SK-N-SH (cell line): ENCODE measurements around the gene N4BP2L2. TPM values are rescaled to one million over a fixed set of nuclear protein-coding genes. Genes with fewer than 3 reads are reported as not detected.

Source experiments
- CTCF ChIA-PET: fragments of 300-600, 350-600 bp; formaldehyde crosslinking; extraction: SDS; loops from one replicate; lab custom pipeline; 2021; lab: Yijun Ruan, JAX
- POLR2A ChIA-PET: fragments of 350-600 bp; sonication (Branson Sonifier 250); formaldehyde crosslinking; extraction: SDS; loops from one replicate; lab custom pipeline; 2020; ENCODE audit warnings: antibody characterized with exemption, inconsistent platforms; lab: Yijun Ruan, JAX
- DNase-seq: peaks from one replicate; pipeline ENCODE4 v3.0.0; 2012
- H2AFZ ChIP-seq: fragments of 200-600 bp; sonication (generic); 2 replicates; pipeline ENCODE4 v1.8.1; 2016; ENCODE audit warnings: antibody characterized with exemption, mild to moderate bottlenecking, low read depth
- H3F3A ChIP-seq: fragments of 200-600 bp; sonication (generic); replicated peaks from 2 replicates; pipeline ENCODE3; 2016; ENCODE audit warnings: antibody characterized with exemption, mild to moderate bottlenecking; ENCODE audit not compliant: insufficient read depth
- H3K27ac ChIP-seq, 2 experiments: fragments of 200-500 bp in 1 of 2; fragments of 200-600 bp in 1 of 2; sonication (Bioruptor generic) in 1 of 2; sonication (generic), shearing (Covaris generic) in 1 of 2; 2 replicates each; pipeline versions ENCODE4 v1.5.1 to v1.6.1; 2014 to 2016; ENCODE audit warnings: low read depth in 2 of 2, inconsistent platforms in 1 of 2, low read length in 1 of 2, mild to moderate bottlenecking in 1 of 2, mixed read lengths in 1 of 2
- H3K27me3 ChIP-seq: fragments of 200-600 bp; sonication (generic), shearing (Covaris generic); 2 replicates; pipeline ENCODE4 v1.6.1; 2016; ENCODE audit warnings: mixed run types; ENCODE audit not compliant: insufficient read depth
- H3K36me3 ChIP-seq, 2 experiments: fragments of 200-500 bp in 1 of 2; fragments of 200-600 bp in 1 of 2; sonication (Bioruptor generic) in 1 of 2; sonication (generic) in 1 of 2; replicated peaks in 1 of 2; 2 replicates each; pipeline versions ENCODE3 to v1.5.1; 2014 to 2016; ENCODE audit warnings: low read length in 1 of 2, mild to moderate bottlenecking in 1 of 2; ENCODE audit not compliant: insufficient read depth in 2 of 2, control insufficient read depth in 1 of 2
- H3K4me1 ChIP-seq, 2 experiments: fragments of 200-500 bp in 1 of 2; fragments of 200-600 bp in 1 of 2; sonication (Bioruptor generic) in 1 of 2; sonication (generic), shearing (Covaris generic) in 1 of 2; 2 replicates each; pipeline versions ENCODE4 v1.5.1 to v1.6.1; 2014 to 2016; ENCODE audit warnings: low read depth in 1 of 2, low read length in 1 of 2, mixed run types in 1 of 2; ENCODE audit not compliant: insufficient read depth in 2 of 2, control insufficient read depth in 1 of 2
- H3K4me2 ChIP-seq: fragments of 200-600 bp; sonication (generic), shearing (Covaris generic); 2 replicates; pipeline ENCODE4 v1.6.1; 2017; ENCODE audit warnings: mixed run types
- H3K4me3 ChIP-seq, 2 experiments: fragments of 200-500 bp in 1 of 2; fragments of 200-600 bp in 1 of 2; sonication (Bioruptor generic) in 1 of 2; sonication (generic), shearing (Covaris generic) in 1 of 2; 2 replicates each; pipeline versions ENCODE4 v1.5.1 to v1.8.1; 2014 to 2016; ENCODE audit warnings: low read depth in 2 of 2, inconsistent platforms in 1 of 2, low read length in 1 of 2, mild to moderate bottlenecking in 1 of 2, mixed read lengths in 1 of 2, moderate library complexity in 1 of 2
- H3K79me2 ChIP-seq: fragments of 200-600 bp; sonication (generic); 2 replicates; pipeline ENCODE4 v1.8.1; 2017; ENCODE audit warnings: mild to moderate bottlenecking; ENCODE audit not compliant: insufficient read depth
- H3K9ac ChIP-seq: fragments of 200-600 bp; sonication (generic); 2 replicates; pipeline ENCODE4 v1.6.1; 2017; ENCODE audit warnings: mixed run types
- H3K9me2 ChIP-seq: fragments of 200-600 bp; sonication (generic); 2 replicates; pipeline ENCODE4 v1.6.1; 2017; ENCODE audit warnings: mixed run types
- H3K9me3 ChIP-seq: fragments of 200-600 bp; sonication (generic); 2 replicates; pipeline ENCODE4 v1.6.1; 2017; ENCODE audit warnings: mixed run types, mild to moderate bottlenecking, moderate library complexity
- H4K20me1 ChIP-seq: fragments of 200-600 bp; sonication (generic); 2 replicates; pipeline ENCODE4 v1.6.1; 2017; ENCODE audit warnings: mild to moderate bottlenecking, mixed run types; ENCODE audit not compliant: insufficient read depth
- EZH2phosphoT487 ChIP-seq: fragments of 200-600 bp; sonication (generic); IDR thresholded peaks from 2 replicates; pipeline ENCODE4 v1.6.1; 2017; ENCODE audit warnings: low read depth, mixed run types, mild to moderate bottlenecking, antibody characterized with exemption, moderate library complexity, borderline replicate concordance
- FOXJ3 ChIP-seq: sonication (generic); formaldehyde crosslinking; IDR thresholded peaks from 2 replicates; pipeline ENCODE4 v1.5.1; 2020; ENCODE audit warnings: mild to moderate bottlenecking, missing genetic modification reagents
- JUND ChIP-seq: IDR thresholded peaks from 2 replicates; pipeline ENCODE4 v1.4.0; 2012
- MXI1 ChIP-seq: IDR thresholded peaks from 2 replicates; pipeline ENCODE4 v1.6.1; 2012; ENCODE audit warnings: mild to moderate bottlenecking, low read depth, low read length, improper control_type of control experiment
- NRF1 ChIP-seq: IDR thresholded peaks from 2 replicates; pipeline ENCODE4 v1.6.1; 2012; ENCODE audit warnings: low read depth, mild to moderate bottlenecking, low read length
- RAD21 ChIP-seq: IDR thresholded peaks from 2 replicates; pipeline ENCODE4 v1.6.1; 2012; ENCODE audit warnings: mild to moderate bottlenecking, low read length
- RFX5 ChIP-seq: IDR thresholded peaks from 2 replicates; pipeline ENCODE4 v1.6.1; 2012; ENCODE audit warnings: mild to moderate bottlenecking, improper control_type of control experiment, low read length
- SIN3A ChIP-seq: IDR thresholded peaks from 2 replicates; pipeline ENCODE4 v1.6.1; 2012; ENCODE audit warnings: low read depth, mild to moderate bottlenecking, low read length, moderate library complexity, borderline replicate concordance
- TAF1 ChIP-seq: IDR thresholded peaks from 2 replicates; pipeline ENCODE4 v1.6.1; 2012; ENCODE audit warnings: low read depth, mild to moderate bottlenecking, low read length, moderate library complexity, borderline replicate concordance
- TEAD4 ChIP-seq: IDR thresholded peaks from 2 replicates; pipeline ENCODE4 v1.4.0; 2012; ENCODE audit warnings: mild to moderate bottlenecking, borderline replicate concordance; ENCODE audit not compliant: insufficient read depth
- WGBS: methylation state at CpG from one replicate; pipeline ENCODE4 v1.1.6; 2017; ENCODE audit warnings: low lambda C conversion rate; 5-methylcytosine and 5-hydroxymethylcytosine counted together
- polyA plus RNA-seq, 3 experiments: library from polyadenylated mRNA; depleted of rRNA; stranded (reverse); fragments of >200 nt; gene quantifications; 2 replicates each; pipeline ENCODE4 v1.2.3, GENCODE V29; 2012
- TF ChIP-seq, protein P1 (sequence below): IDR thresholded peaks from 2 replicates; pipeline ENCODE4 v1.4.0; 2012; ENCODE audit warnings: low read depth, borderline replicate concordance
- TF ChIP-seq, protein P2 (sequence below): IDR thresholded peaks from 2 replicates; pipeline ENCODE4 v1.4.0; 2012; ENCODE audit warnings: low read depth, borderline replicate concordance
- TF ChIP-seq, protein P3 (sequence below): IDR thresholded peaks from 2 replicates; pipeline ENCODE4 v1.4.0; 2012; ENCODE audit warnings: low read depth

The N4BP2L2 gene
- polyA plus RNA-seq, 1 of the 3 experiments (the other 2 are of a cell fraction), result 16.0 TPM

DNA sequence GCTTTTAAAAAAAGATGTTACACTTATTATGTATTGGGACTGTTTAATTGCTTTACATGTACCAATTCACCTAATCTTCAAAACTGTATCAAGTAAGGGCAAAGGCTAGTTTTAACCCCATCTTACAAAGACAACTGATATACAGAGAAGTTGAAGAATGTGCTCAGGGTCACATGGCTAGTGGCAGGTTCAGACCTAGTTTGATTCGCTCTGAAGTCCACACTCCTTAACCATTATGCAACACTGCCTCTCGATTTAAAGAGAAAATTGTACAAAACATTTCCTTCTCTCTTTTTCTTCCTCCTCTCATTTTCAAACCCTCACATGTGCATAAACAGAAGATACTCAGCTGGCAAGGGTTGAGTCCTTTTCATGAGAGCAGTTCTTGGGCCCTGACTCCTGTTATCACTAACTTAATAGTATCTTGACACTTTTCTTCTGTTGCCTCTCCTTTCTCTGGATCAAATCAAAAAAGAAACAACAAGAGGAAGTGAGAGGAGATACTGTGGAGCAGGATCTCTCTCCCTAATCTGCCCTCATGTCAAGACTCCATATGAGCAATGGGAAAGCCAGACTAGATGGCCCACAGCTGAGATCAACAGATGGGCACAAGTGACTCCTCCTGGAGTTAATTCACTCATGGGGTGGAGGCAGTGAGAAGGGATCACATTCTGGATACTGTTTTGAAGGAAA, 91.7 kb downstream of the N4BP2L2 start:
- TF ChIP-seq MXI1, result no peak
- TF ChIP-seq TEAD4, result no peak
- TF ChIP-seq SIN3A, result no peak
- TF ChIP-seq JUND, result no peak
- TF ChIP-seq RAD21, result no peak
- TF ChIP-seq, protein P1, sequence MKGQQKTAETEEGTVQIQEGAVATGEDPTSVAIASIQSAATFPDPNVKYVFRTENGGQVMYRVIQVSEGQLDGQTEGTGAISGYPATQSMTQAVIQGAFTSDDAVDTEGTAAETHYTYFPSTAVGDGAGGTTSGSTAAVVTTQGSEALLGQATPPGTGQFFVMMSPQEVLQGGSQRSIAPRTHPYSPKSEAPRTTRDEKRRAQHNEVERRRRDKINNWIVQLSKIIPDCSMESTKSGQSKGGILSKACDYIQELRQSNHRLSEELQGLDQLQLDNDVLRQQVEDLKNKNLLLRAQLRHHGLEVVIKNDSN, result no peak
- no peak for TF ChIP-seq NRF1
- TF ChIP-seq, protein P2, sequence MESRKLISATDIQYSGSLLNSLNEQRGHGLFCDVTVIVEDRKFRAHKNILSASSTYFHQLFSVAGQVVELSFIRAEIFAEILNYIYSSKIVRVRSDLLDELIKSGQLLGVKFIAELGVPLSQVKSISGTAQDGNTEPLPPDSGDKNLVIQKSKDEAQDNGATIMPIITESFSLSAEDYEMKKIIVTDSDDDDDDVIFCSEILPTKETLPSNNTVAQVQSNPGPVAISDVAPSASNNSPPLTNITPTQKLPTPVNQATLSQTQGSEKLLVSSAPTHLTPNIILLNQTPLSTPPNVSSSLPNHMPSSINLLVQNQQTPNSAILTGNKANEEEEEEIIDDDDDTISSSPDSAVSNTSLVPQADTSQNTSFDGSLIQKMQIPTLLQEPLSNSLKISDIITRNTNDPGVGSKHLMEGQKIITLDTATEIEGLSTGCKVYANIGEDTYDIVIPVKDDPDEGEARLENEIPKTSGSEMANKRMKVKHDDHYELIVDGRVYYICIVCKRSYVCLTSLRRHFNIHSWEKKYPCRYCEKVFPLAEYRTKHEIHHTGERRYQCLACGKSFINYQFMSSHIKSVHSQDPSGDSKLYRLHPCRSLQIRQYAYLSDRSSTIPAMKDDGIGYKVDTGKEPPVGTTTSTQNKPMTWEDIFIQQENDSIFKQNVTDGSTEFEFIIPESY, result no peak
- TF ChIP-seq, all 33 proteins: peak for 0
- Histone ChIP-seq H4K20me1 (no peaks in the 10 kb centered on the region), H3K9me2 (no peaks in the 10 kb centered on the region), H3K4me2 (no peak overlapping the region), H2AFZ (no peak overlapping the region), H3K79me2 (no peaks in the 10 kb centered on the region), H3K27me3 (no peaks in the 10 kb centered on the region), H3K27ac (no peak overlapping the region), H3F3A (no peaks in the 10 kb centered on the region), H3K4me1 (no peaks in the 10 kb centered on the region), H3K9ac (no peak overlapping the region), H3K4me3 (no peak overlapping the region), H3K9me3 (no peaks in the 10 kb centered on the region), H3K36me3 (no peaks in the 10 kb centered on the region)
- 79% methylated on average over 2 of the region's 2 CpGs for WGBS
- POLR2A ChIA-PET, result no interaction called here
- no peak for DNase-seq
- CTCF ChIA-PET, result interaction anchor here (0.6 kb wide), 1 partner anchor 1573 kb away, joined by 3 read pairs; no protein-coding TSS in a partner anchor

DNA sequence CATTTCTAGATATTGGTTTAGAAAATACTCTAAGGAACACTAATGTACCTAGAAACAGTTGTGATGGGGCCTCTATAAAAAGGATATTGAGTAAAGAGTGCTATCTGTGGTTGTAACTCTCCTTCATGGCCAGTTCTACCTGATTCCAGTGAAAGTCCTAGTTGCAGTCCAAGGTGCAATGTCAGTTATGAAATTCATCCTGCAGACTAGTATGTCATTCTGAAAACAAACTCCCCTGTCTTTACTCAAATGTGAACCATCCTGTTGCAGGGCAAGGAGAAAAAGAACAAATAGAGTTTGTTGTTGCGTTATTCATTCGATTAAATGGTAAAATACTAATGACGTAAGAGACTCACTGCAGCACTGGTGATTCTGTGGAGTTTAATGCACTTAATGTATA, 92.4 kb downstream of the N4BP2L2 start:
- TF ChIP-seq, protein P3, sequence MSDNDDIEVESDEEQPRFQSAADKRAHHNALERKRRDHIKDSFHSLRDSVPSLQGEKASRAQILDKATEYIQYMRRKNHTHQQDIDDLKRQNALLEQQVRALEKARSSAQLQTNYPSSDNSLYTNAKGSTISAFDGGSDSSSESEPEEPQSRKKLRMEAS, result no peak
- TF ChIP-seq EZH2phosphoT487 (no peak), FOXJ3 (CRISPR knock-in tag) (no peak), TAF1 (no peak), TEAD4 (no peak), RFX5 (no peak), NRF1 (no peak)
- TF ChIP-seq, all 33 proteins: peak for 0
- Histone ChIP-seq H3K4me1 (no peaks in the 10 kb centered on the region), H3F3A (no peaks in the 10 kb centered on the region), H3K27ac (no peak overlapping the region), H3K9me2 (no peaks in the 10 kb centered on the region), H3K4me3 (no peak overlapping the region), H3K27me3 (no peaks in the 10 kb centered on the region), H3K9me3 (no peaks in the 10 kb centered on the region), H3K36me3 (no peaks in the 10 kb centered on the region), H3K4me2 (no peak overlapping the region), H3K79me2 (no peaks in the 10 kb centered on the region), H4K20me1 (no peaks in the 10 kb centered on the region), H3K9ac (no peak overlapping the region), H2AFZ (no peak overlapping the region)
- ChIA-PET POLR2A (no interaction called here), CTCF (no interaction called here)
- DNase-seq, result no peak
- WGBS, result 92% methylated on average over 3 of the region's 3 CpGs
